Measurements from ENCODE around the gene TLE4.

DNA sequence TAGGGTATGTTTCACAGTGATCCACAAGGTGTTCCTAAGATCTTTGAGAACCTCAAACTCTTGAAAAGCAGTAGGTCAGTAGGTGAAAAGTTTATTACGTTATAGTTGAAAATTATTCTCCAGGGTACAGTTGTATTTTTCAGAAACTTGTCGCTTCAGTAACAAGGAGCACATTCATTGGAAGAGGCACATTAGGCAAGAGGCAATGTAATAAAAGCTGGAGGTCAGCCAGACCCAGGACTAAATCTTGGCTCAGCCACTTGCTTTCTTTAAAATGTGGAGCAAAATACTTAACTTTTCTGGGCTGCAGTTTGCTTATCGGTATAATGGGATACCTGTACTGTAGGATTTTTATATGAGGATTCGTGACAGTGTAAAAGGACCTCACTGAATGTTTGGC lies 45.6 kb downstream of the TLE4 start:
- TF ChIP-seq POLR2AphosphoS5 (IDR thresholded peaks at IDR 0.05) (peak in 1 of 3 donors; percentile 11), POLR2A (IDR thresholded peaks at IDR 0.05) (no peak)
- TF ChIP-seq, protein P1, sequence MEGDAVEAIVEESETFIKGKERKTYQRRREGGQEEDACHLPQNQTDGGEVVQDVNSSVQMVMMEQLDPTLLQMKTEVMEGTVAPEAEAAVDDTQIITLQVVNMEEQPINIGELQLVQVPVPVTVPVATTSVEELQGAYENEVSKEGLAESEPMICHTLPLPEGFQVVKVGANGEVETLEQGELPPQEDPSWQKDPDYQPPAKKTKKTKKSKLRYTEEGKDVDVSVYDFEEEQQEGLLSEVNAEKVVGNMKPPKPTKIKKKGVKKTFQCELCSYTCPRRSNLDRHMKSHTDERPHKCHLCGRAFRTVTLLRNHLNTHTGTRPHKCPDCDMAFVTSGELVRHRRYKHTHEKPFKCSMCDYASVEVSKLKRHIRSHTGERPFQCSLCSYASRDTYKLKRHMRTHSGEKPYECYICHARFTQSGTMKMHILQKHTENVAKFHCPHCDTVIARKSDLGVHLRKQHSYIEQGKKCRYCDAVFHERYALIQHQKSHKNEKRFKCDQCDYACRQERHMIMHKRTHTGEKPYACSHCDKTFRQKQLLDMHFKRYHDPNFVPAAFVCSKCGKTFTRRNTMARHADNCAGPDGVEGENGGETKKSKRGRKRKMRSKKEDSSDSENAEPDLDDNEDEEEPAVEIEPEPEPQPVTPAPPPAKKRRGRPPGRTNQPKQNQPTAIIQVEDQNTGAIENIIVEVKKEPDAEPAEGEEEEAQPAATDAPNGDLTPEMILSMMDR (IDR thresholded peaks at IDR 0.05): no peak

Measured in stomach (tissue), 4 donors.